RPMI7951 (cell line): ENCODE data around the gene ADPRS. TPM values are rescaled to one million over a fixed set of nuclear protein-coding genes. Genes with fewer than 3 reads are reported as not detected.

ENCODE experiments used
- DNase-seq: peaks from one replicate; pipeline ENCODE4 v3.0.0-alpha.2; 2012; ENCODE audit warnings: low read depth
- total RNA-seq: library from RNA; depleted of rRNA; stranded (reverse); fragments of >200 nt; shearing (Covaris generic); gene quantifications from 2 replicates; pipeline ENCODE4 v1.2.3, GENCODE V29; 2014

The ADPRS gene
- total RNA-seq, 1 experiment from 2014 or later, result 53.9 TPM

GRCh38 chr1:36108314-36108713 is 19.6 kb downstream of the ADPRS start:
- DNase-seq, result peak; percentile 90

- DNase-seq, result peak; percentile 86
These were observed 20.5 kb downstream of the ADPRS start for GRCh38 chr1:36109041-36109679.

- no peak for DNase-seq
These were observed 22.5 kb downstream of the ADPRS start for GRCh38 chr1:36111151-36111550.

GRCh38 chr1:36112823-36113222 is 24.1 kb downstream of the ADPRS start:
- DNase-seq, result no peak

- DNase-seq, result no peak
These were observed 25.7 kb downstream of the ADPRS start for GRCh38 chr1:36114371-36114770.

GRCh38 chr1:36115200-36115669 is 26.5 kb downstream of the ADPRS start:
- DNase-seq, result no peak

- no peak for DNase-seq
These were observed 27.2 kb downstream of the ADPRS start for GRCh38 chr1:36115931-36116330.

GRCh38 chr1:36116901-36117300 is 28.2 kb downstream of the ADPRS start:
- no peak for DNase-seq

- no peak for DNase-seq
These were observed 29.9 kb downstream of the ADPRS start for GRCh38 chr1:36118447-36119204.

- no peak for DNase-seq
These were observed 30.8 kb downstream of the ADPRS start for GRCh38 chr1:36119456-36119855.

- DNase-seq, result no peak
These were observed 33.7 kb downstream of the ADPRS start for GRCh38 chr1:36122062-36123030.

GRCh38 chr1:36123356-36123755 is 34.7 kb downstream of the ADPRS start:
- no peak for DNase-seq

GRCh38 chr1:36124404-36125128 is 35.9 kb downstream of the ADPRS start:
- no peak for DNase-seq

- DNase-seq, result no peak
These were observed 36.7 kb downstream of the ADPRS start, which contains the start of gene COL8A2 for GRCh38 chr1:36125129-36125991. COL8A2 (minus strand) TSS chr1:36125222; CDS start chr1:36100242, 24,980 bp downstream.

- no peak for DNase-seq
These were observed 37.5 kb downstream of the ADPRS start for GRCh38 chr1:36126005-36126716.

GRCh38 chr1:36126797-36127500 is 38.3 kb downstream of the ADPRS start:
- no peak for DNase-seq

- peak; percentile 78 for DNase-seq
These were observed 39.6 kb downstream of the ADPRS start for GRCh38 chr1:36128126-36128904.

GRCh38 chr1:36128905-36129206 is 40.2 kb downstream of the ADPRS start:
- DNase-seq, result no peak
